Gastroesophageal sphincter (tissue), 4 donors: ENCODE data around the gene MPPED1. TPM values are rescaled to one million over a fixed set of nuclear protein-coding genes. Genes with fewer than 3 reads are reported as not detected.

Source experiments
- ATAC-seq: fragments of 150-250 bp; one replicate; pipeline ENCODE4 v1.9.1; 2016; ENCODE audit warnings: mild to moderate bottlenecking, moderate library complexity
- H3K27ac ChIP-seq, 4 donors: fragments of 200-600 bp; sonication (generic) in 3 of 4; 1 replicate in 3 of 4; 2 replicates in 1 of 4; pipeline ENCODE4 v1.5.1; 2016 to 2019
- H3K27me3 ChIP-seq: fragments of 200-600 bp; sonication (generic); one replicate; pipeline ENCODE4 v1.5.1; 2019
- H3K36me3 ChIP-seq, 2 donors: fragments of 200-600 bp; sonication (generic); one replicate each; pipeline ENCODE4 v1.5.1; 2019; ENCODE audit warnings: control low read depth in 1 of 2
- H3K4me1 ChIP-seq, 3 donors: fragments of 200-600 bp; sonication (generic); 1 replicate in 2 of 3; 2 replicates in 1 of 3; pipeline ENCODE4 v1.5.1; 2016 to 2019; ENCODE audit warnings: control low read depth in 2 of 3
- H3K4me3 ChIP-seq, 2 donors: fragments of 200-600 bp; sonication (generic); one replicate each; pipeline ENCODE4 v1.5.1; 2019; ENCODE audit warnings: mild to moderate bottlenecking in 1 of 2, moderate library complexity in 1 of 2
- H3K9me3 ChIP-seq, 3 donors: fragments of 200-600 bp; sonication (generic); one replicate each; pipeline ENCODE4 v1.5.1; 2017 to 2019; ENCODE audit warnings: control low read depth in 2 of 3
- CTCF ChIP-seq, 4 experiments: fragments of 200-600 bp in 2 of 4; fragments of 450-650 bp in 2 of 4; sonication (generic) in 1 of 4; IDR thresholded peaks; one replicate each; pipeline ENCODE4 v1.5.1; 2017 to 2019; ENCODE audit warnings: antibody characterized with exemption in 4 of 4, mild to moderate bottlenecking in 2 of 4, moderate library complexity in 2 of 4
- EP300 ChIP-seq: sonication (generic); formaldehyde crosslinking; IDR thresholded peaks from one replicate; pipeline ENCODE4 v1.6.1; 2017; ENCODE audit warnings: antibody characterized with exemption, mild to moderate bottlenecking
- POLR2A ChIP-seq, 2 donors: fragments of 450-650 bp; IDR thresholded peaks; one replicate each; pipeline ENCODE4 v1.6.1; 2017; ENCODE audit warnings: antibody characterized with exemption in 2 of 2, mild to moderate bottlenecking in 2 of 2, moderate library complexity in 1 of 2
- POLR2AphosphoS5 ChIP-seq: sonication (generic); formaldehyde crosslinking; IDR thresholded peaks from one replicate; pipeline ENCODE4 v1.6.1; 2017; ENCODE audit warnings: antibody characterized with exemption
- WGBS, 2 donors: methylation state at CpG; one replicate each; pipeline ENCODE4 v1.1.5; 2018; ENCODE audit warnings: low coverage in 1 of 2; 5-methylcytosine and 5-hydroxymethylcytosine counted together
- total RNA-seq, 4 donors: library from RNA; depleted of rRNA; stranded (reverse); fragments of >200 nt; gene quantifications; one replicate each; pipeline ENCODE4 v1.1.0, GENCODE V29; 2016

MPPED1 gene
- total RNA-seq, 4 donors from 2014 or later: 0.13 TPM; not detected in 3

- no peak for TF ChIP-seq EP300
- no peak for TF ChIP-seq POLR2AphosphoS5
- no peak for TF ChIP-seq POLR2A (IDR thresholded peaks at IDR 0.05)
- ATAC-seq: no peak
- Histone ChIP-seq H3K4me1 (no peaks in the 10 kb centered on the region), H3K27me3 (peaks cover 34% of the 10 kb centered on the region), H3K4me3 (no peak overlapping the region), H3K9me3 (no peaks in the 10 kb centered on the region), H3K36me3 (no peaks in the 10 kb centered on the region), H3K27ac (no peak overlapping the region)
- WGBS, 2 donors: 73% methylated on average over 3 of the region's 7 CpGs; no CpG with 5 or more reads in 1 of the 2 donors
Observed at GRCh38 chr22:43479962-43480361, 68.1 kb downstream of the MPPED1 start.

- Histone ChIP-seq H3K4me3 (peak overlapping the region in 1 of 2 donors; percentile 12), H3K4me1 (no peaks in the 10 kb centered on the region), H3K27ac (no peak overlapping the region), H3K36me3 (no peaks in the 10 kb centered on the region), H3K27me3 (peaks cover 50% of the 10 kb centered on the region), H3K9me3 (no peaks in the 10 kb centered on the region)
- WGBS, 2 donors: 15 to 38% methylated on average over 6 to 7 of the region's 18 CpGs
- no peak for TF ChIP-seq POLR2A (IDR thresholded peaks at IDR 0.05)
- no peak for TF ChIP-seq CTCF (IDR thresholded peaks at IDR 0.05)
- TF ChIP-seq POLR2AphosphoS5: no peak
- ATAC-seq: no peak
Observed at GRCh38 chr22:43481568-43482317, 69.9 kb downstream of the MPPED1 start.

GRCh38 chr22:43482318-43482625 lies 70.5 kb downstream of the MPPED1 start:
- H3K27ac ChIP-seq: no peak overlapping the region

GRCh38 chr22:43483266-43483665 lies 71.5 kb downstream of the MPPED1 start:
- no peak for ATAC-seq
- H3K4me1 ChIP-seq: no peaks in the 10 kb centered on the region
- peaks cover 65% of the 10 kb centered on the region for H3K27me3 ChIP-seq
- H3K36me3 ChIP-seq: no peaks in the 10 kb centered on the region
- H3K27ac ChIP-seq: no peak overlapping the region
- WGBS, 2 donors: 92% methylated on average over 5 of the region's 13 CpGs; no CpG with 5 or more reads in 1 of the 2 donors
- H3K9me3 ChIP-seq: no peaks in the 10 kb centered on the region
- TF ChIP-seq POLR2AphosphoS5 (no peak), POLR2A (IDR thresholded peaks at IDR 0.05) (no peak), CTCF (IDR thresholded peaks at IDR 0.05) (no peak), EP300 (no peak)
- no peak overlapping the region for H3K4me3 ChIP-seq

More at GRCh38 chr22:43482318-43482625, 70.5 kb downstream of the MPPED1 start:
- Histone ChIP-seq H3K36me3 (no peaks in the 10 kb centered on the region), H3K4me3 (no peak overlapping the region), H3K27me3 (peaks cover 55% of the 10 kb centered on the region), H3K9me3 (no peaks in the 10 kb centered on the region), H3K4me1 (no peaks in the 10 kb centered on the region)
- 28% methylated on average over 5 of the region's 8 CpGs; no CpG with 5 or more reads in 1 of the 2 donors for WGBS, 2 donors
- TF ChIP-seq CTCF (IDR thresholded peaks at IDR 0.05) (no peak), POLR2A (IDR thresholded peaks at IDR 0.05) (no peak), POLR2AphosphoS5 (no peak), EP300 (no peak)
- ATAC-seq: no peak

GRCh38 chr22:43483669-43484068 lies 71.9 kb downstream of the MPPED1 start:
- ATAC-seq: no peak
- Histone ChIP-seq H3K4me1 (no peaks in the 10 kb centered on the region), H3K27ac (no peak overlapping the region), H3K27me3 (peaks cover 67% of the 10 kb centered on the region), H3K36me3 (no peaks in the 10 kb centered on the region), H3K9me3 (no peaks in the 10 kb centered on the region), H3K4me3 (no peak overlapping the region)
- no peak for TF ChIP-seq CTCF (IDR thresholded peaks at IDR 0.05)
- TF ChIP-seq POLR2A (IDR thresholded peaks at IDR 0.05): no peak
- TF ChIP-seq POLR2AphosphoS5: no peak
- no peak for TF ChIP-seq EP300
- 85% methylated on average over 4 of the region's 7 CpGs; no CpG with 5 or more reads in 1 of the 2 donors for WGBS, 2 donors
